DOHH2 (cell line): ENCODE results near the gene RPS27L.

Source experiments
- CTCF ChIP-seq: fragments of 200-600 bp; sonication (generic); IDR thresholded peaks from one replicate; pipeline ENCODE4 v1.5.1; 2014; ENCODE audit warnings: antibody characterized with exemption, mild to moderate bottlenecking, low read depth, low read length; ENCODE audit not compliant: poor library complexity, severe bottlenecking
- EZH2phosphoT487 ChIP-seq: fragments of 200-600 bp; sonication (generic); IDR thresholded peaks from 2 replicates; pipeline ENCODE4 v1.6.1; 2017; ENCODE audit warnings: borderline replicate concordance, mild to moderate bottlenecking, antibody characterized with exemption, low read length, moderate library complexity, mixed read lengths

DNA sequence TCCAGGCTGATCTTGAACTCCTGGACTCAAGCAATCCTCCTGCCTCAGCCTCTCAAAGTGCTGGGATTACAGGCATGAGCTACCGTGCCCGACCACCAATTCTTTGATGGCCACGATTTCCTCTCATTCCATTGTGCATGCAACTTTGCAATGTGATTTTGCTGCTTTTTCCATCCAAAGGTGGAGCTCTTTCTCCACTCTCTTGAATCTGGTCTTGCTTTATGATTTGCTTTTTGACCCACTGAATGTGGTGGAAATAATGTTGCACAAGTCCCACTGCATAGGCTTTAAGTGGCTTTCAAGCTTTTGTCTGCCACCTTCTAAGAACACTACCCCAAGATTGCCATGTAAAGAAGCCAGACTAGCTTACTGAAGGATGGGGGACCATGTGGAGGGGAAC lies 10.6 kb downstream of the RPS27L start:
- no peak for TF ChIP-seq CTCF
- no peak for TF ChIP-seq EZH2phosphoT487
